ENCODE results near the gene SETBP1.

The SETBP1 gene

GRCh38 chr18:45046228-45046627, 365.5 kb downstream of the SETBP1 start:
- TF ChIP-seq CTCF (IDR thresholded peaks at IDR 0.05; ENCODE audit: insufficient read depth, low read length, poor library complexity, severe bottlenecking) = no peak
- no peaks in the 10 kb centered on the region for H3K36me3 ChIP-seq (ENCODE audit: control insufficient read depth, insufficient read depth, low read length)
- H3K4me3 ChIP-seq (replicated peaks; ENCODE audit: low read depth, low read length) = no peak overlapping the region
- no peak for DNase-seq (ENCODE audit: extremely low read depth, insufficient read length)
- no peaks in the 10 kb centered on the region for H3K27me3 ChIP-seq (replicated peaks; ENCODE audit: control insufficient read depth, insufficient read depth, low read length)

DNA sequence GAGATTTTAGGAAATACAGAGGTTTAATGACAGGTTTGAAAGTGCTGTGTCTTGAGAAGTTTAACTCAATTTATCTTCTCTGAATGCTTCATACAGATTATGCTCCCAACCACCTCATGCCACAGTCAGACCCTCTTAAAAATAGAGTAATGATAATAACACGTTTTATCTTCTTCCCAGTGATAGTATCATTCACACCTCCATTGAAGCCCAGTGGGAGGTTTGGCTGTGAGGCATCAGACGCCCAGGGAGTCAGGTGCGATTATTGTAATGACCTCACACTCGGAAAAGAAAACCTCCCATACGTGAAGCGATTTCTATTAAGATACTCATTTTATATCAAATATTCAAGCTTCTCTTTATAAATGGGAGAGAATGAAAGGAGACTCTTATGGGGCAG, 366.3 kb downstream of the SETBP1 start:
- TF ChIP-seq CTCF (IDR thresholded peaks at IDR 0.05; ENCODE audit: insufficient read depth, low read length, poor library complexity, severe bottlenecking) = no peak
- no peaks in the 10 kb centered on the region; the same call in 1 of the 2 replicates for H3K27me3 ChIP-seq (replicated peaks; ENCODE audit: control insufficient read depth, insufficient read depth, low read length)
- no peak overlapping the region for H3K4me3 ChIP-seq (replicated peaks; ENCODE audit: low read depth, low read length)
- H3K36me3 ChIP-seq (ENCODE audit: control insufficient read depth, insufficient read depth, low read length) = no peaks in the 10 kb centered on the region
- no peak for DNase-seq (ENCODE audit: extremely low read depth, insufficient read length)

- H3K4me3 ChIP-seq (replicated peaks; ENCODE audit: low read depth, low read length) = no peak overlapping the region
- no peak for DNase-seq (ENCODE audit: extremely low read depth, insufficient read length)
- no peak for TF ChIP-seq CTCF (IDR thresholded peaks at IDR 0.05; ENCODE audit: insufficient read depth, low read length, poor library complexity, severe bottlenecking)
- no peaks in the 10 kb centered on the region; the same call in 1 of the 2 replicates for H3K27me3 ChIP-seq (replicated peaks; ENCODE audit: control insufficient read depth, insufficient read depth, low read length)
- H3K36me3 ChIP-seq (ENCODE audit: control insufficient read depth, insufficient read depth, low read length) = no peaks in the 10 kb centered on the region
Observed at GRCh38 chr18:45049578-45050319, 369.1 kb downstream of the SETBP1 start.

DNA sequence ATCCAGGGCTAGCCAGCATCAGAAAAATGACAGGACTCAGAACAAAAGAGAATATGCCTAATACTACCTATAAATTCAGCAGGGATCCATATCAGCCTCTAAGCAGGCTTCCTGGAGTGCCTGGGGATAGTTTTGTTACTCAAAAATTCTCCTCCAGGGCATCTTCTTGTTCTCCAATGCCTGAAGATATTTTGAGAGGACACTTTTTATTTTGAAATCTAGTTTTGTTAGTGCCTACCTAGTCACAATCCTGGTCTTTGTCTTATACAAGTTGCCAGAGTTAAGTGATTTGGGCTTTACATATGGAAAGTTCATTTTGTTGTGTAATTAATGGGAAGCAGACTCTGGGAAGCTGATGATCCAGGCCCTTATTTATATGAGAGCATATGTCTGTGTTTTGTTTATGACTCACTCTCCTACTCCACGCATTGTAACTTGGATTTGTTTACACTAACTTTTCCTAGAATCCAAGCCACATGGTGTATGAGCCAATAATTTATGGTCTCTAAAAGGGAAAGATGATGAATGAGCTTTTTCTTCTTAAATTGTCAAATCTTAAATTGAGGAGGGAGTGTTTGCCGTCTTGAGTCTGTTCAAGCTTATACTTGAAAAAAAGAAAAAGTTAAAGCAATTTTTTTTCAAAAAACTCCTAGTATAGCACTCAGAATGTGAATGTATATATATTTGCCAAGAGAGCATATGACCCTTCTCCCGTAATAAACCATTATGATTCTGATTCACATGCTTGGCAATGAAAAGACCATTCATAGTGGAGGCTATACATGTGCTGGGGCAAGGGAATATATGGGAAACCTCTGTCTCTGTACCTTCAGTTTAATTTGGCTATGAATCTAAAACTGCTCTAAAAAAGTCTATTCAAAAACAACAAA, 370.3 kb downstream of the SETBP1 start:
- no peak overlapping the region for H3K4me3 ChIP-seq (replicated peaks; ENCODE audit: low read depth, low read length)
- H3K27me3 ChIP-seq (replicated peaks; ENCODE audit: control insufficient read depth, insufficient read depth, low read length) = no peaks in the 10 kb centered on the region; the same call in 1 of the 2 replicates
- DNase-seq (ENCODE audit: extremely low read depth, insufficient read length) = no peak
- no peak for TF ChIP-seq CTCF (IDR thresholded peaks at IDR 0.05; ENCODE audit: insufficient read depth, low read length, poor library complexity, severe bottlenecking)
- H3K36me3 ChIP-seq (ENCODE audit: control insufficient read depth, insufficient read depth, low read length) = no peaks in the 10 kb centered on the region

- TF ChIP-seq CTCF (IDR thresholded peaks at IDR 0.05; ENCODE audit: insufficient read depth, low read length, poor library complexity, severe bottlenecking) = no peak
- Histone ChIP-seq H3K36me3 (ENCODE audit: control insufficient read depth, insufficient read depth, low read length) (no peaks in the 10 kb centered on the region), H3K27me3 (replicated peaks; ENCODE audit: control insufficient read depth, insufficient read depth, low read length) (no peaks in the 10 kb centered on the region; the same call in 1 of the 2 replicates), H3K4me3 (replicated peaks; ENCODE audit: low read depth, low read length) (no peak overlapping the region)
- DNase-seq (ENCODE audit: extremely low read depth, insufficient read length) = no peak
Observed at GRCh38 chr18:45054636-45055035, 373.9 kb downstream of the SETBP1 start.
